DMS79 treated with DMSO at 0.1 percent for 48 hours (cell line): ENCODE data around the gene GPR63.

Experiments used
- DNase-seq: peaks from one replicate; lab custom pipeline; 2025; lab: John Stamatoyannopoulos, UW

GPR63 gene, protein sequence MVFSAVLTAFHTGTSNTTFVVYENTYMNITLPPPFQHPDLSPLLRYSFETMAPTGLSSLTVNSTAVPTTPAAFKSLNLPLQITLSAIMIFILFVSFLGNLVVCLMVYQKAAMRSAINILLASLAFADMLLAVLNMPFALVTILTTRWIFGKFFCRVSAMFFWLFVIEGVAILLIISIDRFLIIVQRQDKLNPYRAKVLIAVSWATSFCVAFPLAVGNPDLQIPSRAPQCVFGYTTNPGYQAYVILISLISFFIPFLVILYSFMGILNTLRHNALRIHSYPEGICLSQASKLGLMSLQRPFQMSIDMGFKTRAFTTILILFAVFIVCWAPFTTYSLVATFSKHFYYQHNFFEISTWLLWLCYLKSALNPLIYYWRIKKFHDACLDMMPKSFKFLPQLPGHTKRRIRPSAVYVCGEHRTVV

DNA sequence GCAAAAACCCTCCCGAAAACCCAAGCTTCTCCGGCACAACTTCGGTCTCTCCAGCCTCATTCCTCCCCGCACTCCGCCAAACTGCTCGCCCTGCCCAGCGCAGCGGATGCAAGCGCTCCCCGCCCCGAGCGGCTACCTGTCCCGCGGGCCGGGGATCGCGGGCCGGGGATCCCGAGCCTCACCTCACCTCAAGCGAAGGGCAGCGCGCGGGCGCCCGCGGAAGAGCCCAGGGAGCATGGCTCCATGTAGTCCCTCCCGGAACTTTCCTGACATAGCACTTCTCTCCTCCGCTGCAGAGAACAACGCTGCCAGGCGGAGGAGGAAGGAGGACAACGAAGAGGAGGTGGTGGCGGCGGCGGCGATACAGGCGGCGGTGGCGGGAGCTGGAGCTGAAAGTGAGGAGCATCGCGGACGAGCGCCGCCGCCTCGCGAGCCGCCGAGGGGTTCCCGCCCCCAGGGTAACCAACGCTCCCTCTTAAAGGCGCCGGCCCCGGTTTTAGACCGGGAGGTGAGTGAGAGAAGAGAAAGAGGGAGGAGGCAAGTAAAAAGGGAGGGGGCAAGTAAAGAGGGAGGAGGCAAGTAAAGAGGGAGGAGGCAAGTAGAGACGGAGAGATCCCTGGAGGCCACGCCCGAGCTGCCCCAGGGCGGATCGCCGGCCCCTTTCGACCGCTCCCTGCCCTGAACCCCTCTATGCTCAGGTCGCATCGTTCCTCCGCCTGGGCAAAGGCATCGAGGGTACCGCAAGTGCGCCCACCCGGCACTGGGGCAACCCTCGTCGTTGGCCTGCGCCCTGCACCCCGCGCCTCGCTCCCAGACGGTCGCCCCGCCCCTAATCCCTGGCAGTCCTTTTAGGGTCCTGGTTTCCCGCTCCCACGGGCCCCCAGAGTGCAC lies at the start of gene GPR63:
Gene GPR63 (minus strand): TSS at position 397 of the 891 bp plus-strand sequence. CDS start 37,746 bp downstream, outside the sequence.
- peak; percentile 36 for DNase-seq

DNA sequence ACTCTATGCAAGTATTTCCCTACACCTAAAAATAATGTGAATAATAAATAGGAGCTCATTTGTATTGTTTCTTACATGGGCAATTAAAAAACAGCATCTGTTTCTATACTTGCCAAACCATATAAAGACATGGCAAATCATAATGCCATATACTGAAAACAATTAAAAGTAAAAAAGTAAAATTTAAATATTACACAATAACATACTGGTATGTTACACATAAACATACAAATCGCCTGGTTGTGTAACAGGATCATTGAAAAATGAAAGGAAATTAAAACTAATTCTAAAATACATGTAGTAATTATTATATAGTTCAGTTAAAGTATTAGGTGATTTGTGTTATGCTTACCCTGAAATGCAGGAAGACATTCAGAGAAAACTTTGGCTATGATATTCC lies 49.2 kb upstream of the GPR63 start:
- no peak for DNase-seq

DNA sequence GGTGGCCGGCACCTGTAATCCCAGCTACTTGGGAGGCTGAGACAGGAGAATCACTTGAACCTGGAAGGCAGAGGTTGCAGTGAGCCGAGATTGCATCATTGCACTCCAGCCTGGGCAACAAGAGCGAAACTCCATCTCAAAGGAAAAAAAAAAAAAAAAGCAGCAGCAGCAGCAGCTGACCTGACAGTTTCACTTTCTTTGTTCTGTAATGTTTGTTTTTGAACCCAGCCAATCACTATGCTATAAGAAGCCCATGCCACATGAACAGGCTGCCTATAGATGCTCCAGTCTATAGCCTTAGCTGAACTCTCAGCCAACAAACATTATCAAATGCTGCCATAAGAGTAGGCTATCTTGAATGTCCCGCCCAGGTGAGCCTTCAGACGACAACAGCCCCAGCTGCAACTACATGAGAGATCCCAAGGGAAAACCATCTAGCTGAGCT lies 47.9 kb upstream of the GPR63 start:
- peak; percentile 8 for DNase-seq

DNA sequence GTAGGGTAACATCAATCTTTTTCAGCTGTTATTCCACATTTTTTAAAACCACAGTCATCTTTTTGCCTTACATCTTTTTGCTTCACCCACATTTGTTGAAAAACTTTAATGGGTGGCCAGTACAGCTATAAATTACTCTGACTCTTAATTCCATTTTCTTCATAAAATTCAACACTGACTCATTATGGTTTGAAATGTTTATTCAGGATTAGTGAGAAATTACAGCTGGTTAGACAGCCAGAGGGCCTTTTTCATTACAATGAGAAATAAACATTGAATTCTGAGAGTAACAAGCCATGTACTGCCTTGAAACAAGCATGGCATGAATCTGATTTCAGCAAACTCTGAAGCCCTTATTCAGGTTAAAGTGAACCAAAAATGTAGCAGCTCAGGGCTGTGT lies 40.9 kb upstream of the GPR63 start:
- DNase-seq, result no peak

DNA sequence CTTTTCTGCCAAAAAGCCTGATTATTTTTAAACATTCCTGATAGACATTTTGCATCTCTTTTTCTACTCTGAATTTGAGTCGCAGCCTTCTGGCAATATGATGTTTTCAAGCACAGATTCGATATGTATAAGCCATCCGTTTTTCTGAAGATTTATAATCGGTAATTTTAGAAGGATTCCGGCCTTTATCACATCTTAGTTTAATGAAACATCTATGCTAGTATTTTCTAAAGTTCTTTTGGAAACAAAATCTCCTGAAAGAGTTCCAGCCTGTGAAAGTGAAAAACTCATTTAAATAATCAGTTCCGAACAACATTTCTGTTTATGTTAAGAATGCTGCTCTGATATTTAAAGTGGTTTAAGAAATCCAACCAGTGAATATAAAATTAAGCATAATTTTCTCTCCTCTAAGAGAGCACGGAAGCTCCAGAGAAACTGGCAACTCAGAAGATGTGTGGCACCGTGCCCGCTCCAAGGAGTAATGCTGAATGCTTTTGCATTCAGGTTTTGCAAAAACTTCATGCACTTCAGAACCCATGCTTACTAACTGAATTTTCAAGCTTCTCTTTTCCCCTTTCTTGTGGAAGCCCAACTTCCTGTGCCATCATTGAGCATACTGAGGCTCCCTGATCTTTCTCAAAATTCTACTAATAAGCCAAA lies 39.7 kb upstream of the GPR63 start:
- no peak for DNase-seq

DNA sequence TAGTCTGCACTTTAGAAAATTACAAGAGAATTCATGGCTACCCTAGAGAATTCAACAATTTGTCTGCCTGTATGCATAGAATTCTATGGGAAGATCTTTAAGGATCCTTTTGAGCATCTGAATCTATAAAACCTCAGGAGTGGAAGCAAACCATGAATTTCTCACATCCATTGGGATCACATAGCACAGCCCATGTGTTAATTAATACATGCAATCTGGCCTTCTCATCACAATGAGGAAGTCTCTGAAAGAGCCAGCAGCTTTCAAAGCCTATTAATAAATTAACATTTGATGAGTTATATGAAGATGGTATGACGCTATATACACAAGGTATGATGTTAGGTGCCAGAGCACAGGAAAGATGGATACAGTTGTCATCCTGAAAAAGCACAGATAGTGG lies 35.7 kb upstream of the GPR63 start:
- no peak for DNase-seq

DNA sequence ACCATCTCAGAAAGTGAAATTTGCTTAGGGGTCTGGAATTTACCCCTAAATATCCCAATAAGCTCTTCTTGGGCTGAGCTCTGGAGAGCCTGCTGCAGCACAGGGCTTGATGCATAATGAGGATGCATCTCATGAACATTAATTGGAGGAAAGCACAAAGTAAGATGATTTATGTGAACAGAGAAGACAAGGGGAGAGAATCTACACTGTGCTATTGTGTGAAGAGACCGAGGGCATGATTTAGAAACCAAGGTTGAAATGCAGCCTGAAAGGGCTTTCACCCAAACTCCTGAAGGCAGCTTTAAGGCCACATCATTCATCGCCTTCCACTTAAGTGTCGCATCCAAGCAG lies 27.8 kb upstream of the GPR63 start:
- no peak for DNase-seq

DNA sequence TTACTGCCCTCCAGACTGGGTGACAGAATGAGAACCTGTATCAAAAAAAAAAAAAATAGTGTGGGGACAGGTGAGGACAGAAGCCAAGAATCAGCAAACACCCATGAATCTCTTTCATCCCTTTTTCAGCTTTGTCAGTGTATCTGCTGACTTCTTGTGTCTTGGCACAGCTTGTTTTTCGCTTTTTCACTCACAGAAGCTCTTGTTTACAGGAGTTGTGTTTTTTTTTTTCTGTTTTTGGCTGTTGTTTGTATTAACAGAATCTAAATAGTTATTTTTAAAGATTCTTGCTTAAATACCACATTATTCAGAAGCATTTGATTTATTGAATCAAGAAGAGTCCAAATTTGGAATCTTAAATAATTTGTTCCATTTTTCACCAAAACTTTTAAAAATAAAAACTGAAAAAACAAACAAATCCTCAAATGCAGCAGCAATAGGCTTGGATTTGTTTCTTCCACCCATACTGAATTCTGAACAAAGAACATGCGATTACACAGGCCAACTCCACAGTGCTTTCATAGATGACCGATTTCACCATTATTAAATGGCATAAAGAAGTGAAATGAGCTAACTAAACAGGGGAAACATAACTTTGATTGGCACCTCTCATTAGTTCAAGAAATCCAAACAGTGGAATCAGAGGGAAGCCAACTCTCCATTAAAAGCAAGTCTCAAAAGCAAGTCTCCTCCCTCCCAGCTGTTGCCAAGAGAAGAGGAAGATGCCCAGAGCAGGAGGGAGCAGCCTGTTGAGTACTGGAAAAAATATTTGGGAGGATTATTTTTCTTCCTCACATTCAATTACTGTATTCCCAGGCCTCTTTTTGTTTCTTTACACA lies 27.2 kb upstream of the GPR63 start:
- no peak for DNase-seq

DNA sequence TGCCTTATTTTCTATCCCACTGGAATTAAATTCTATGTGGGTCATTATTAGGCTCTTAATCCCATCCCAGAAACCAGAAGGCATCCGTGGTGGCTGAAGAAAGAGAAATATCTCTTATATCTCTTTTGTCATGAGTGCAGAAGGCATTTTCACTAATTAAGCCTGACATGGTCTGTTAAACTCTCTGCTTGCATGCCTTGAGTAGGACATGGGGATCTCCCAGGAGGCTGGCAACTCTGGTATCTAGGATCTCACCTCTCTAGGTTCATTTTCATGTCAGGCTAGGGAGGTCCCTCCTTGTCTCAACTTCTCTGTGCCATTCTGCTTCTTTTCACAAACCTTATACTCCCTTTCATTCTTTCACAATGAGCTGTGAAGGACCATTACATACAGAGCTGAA lies 25.3 kb upstream of the GPR63 start:
- DNase-seq, result no peak

DNA sequence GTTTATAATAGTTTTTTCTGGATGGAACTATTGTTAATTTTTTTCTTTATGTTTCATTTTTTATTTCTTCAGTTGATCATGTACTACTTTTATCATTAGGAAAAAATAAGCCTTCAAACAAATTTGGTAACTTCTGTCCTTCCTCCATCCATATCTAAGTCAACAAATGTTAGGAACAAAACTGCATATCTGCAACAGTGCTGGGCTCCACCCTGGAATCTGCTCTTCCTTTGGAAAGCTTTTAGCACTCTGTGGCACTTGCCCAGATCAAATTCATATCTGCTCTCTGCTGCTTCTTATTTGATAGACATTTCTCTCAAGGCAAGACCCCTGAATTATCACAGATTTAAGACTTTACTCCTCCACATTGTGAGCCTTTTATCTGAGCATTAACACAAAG lies 24.3 kb upstream of the GPR63 start:
- no peak for DNase-seq

DNA sequence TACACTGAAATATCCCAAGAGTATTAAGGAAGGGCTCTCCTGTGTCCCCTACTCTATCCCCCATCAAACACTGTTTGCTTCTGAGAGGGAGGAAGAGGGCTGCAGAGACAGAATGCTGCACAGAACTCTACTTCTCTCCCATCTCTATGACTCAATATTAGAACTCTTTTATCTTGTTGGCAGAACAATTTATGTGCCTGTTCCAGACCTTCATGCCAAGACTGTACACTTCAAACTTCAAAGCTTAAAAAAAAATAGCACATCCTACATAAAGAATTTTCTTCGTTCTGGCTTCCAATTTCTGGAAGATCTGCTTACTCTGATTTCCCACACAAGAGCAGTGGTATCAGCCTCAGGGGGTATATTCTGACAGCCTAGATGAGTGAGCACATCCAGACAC lies 19.6 kb upstream of the GPR63 start:
- no peak for DNase-seq

DNA sequence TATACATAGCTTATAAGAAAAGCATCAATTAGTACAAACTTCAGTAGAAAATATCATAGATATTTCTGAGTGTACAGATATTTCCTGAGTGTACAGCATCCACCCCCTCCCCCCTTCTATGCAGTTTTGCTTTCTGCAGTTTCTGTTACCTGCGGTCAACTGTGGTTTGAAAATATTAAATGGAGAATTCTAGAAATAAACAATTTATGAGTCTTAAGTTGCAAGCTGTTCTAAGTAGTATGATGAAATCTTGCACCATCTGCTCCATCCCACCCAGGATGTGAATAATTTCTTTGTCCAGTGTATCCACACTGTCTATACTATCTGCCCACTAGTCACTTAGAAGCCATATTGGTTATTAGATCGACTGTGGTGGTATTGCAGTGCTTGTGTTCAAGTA lies 15.8 kb upstream of the GPR63 start:
- DNase-seq, result no peak

DNA sequence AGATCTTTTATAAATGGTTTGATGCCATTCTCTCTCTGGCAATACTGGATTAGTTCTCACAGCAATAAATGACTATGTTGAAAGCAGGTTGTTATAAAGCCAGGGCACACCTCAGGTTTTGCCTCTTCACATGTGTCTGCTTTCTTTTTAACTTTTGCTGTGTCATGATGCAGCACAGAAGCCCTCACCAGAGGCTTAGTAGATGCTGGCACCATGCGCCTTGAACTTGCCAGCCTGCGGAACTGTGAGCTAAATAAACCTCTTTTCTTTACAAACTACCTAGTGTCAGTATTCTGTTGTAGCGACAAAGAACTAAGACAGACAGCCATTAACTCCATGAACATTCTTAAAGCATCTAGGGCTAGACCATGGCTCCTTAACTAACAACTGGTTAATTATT lies 15.3 kb upstream of the GPR63 start:
- DNase-seq, result no peak

DNA sequence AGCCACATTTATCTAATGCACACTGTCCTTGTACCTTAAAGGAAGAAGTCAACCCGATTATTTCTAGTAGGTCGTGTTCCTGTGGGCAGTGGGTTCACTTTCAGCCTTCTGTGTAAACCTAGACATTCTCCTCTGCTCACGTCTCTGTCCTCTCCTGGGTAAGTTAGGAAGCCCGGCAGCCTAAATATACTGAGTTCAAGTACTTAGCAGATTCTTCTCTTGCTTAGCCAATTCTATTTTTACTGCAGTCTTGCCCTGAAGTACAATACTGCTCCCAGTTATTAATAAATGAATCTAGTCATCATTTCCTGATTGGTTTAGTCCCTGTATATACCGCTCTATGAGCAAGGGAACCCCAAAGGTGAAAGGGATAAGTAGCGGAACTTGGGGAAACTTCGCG lies 14.6 kb upstream of the GPR63 start:
- DNase-seq, result no peak

DNA sequence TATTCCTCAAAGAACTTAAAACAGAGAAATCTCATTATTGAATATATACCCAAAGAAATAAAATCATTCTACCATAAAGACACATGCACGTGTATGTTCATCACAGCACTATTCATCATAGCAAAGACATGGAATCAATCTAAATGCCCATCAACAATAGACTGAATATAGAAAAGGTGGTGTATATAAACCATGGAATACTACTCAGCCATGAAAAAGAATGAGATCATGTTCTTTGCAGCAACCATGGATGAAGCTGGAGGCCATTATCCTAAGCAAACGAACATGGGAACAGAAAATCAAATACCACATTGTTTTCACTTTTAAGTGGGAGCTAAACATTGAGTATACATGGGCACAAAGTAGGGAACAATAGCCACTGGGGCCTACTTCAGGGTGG lies 12.3 kb upstream of the GPR63 start:
- no peak for DNase-seq

DNA sequence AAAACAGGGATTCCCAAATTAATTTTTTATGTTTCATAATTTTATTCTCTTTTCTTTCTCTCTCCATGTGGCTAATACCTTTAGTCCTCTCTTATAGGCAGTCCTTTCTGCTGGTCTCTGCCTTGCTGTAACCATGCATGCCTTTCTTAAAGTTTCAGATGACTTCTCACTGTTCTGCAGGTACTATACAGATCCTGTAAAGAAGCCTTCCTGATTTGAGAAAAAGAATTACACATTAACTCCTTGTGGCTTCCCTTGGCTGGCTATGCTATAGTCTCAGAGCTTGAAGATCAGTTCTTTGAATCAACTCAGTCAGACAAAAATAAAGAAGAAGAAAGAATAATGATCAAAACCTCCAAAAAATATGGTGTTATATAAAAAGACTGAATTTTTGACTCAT lies 7.3 kb upstream of the GPR63 start:
- DNase-seq, result no peak

DNA sequence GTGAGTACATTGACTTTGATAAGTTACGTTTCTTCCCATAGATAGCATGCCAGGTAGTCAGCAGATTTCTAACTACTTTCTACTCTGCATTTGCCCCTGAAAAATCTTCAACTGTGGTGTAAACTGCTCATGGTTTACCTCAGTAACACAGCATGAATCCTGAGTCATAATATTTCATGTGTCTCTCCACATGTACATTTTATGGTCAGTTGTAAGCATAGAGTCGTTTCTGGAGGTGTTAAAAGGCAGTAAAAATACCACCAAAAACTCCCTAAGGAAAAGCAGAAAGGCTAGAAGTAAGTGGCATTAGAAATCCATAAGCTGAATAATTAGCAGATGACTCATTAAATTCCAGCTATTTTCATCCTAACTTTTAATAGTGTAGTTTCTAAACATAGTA lies 4.1 kb upstream of the GPR63 start:
- DNase-seq, result no peak

DNA sequence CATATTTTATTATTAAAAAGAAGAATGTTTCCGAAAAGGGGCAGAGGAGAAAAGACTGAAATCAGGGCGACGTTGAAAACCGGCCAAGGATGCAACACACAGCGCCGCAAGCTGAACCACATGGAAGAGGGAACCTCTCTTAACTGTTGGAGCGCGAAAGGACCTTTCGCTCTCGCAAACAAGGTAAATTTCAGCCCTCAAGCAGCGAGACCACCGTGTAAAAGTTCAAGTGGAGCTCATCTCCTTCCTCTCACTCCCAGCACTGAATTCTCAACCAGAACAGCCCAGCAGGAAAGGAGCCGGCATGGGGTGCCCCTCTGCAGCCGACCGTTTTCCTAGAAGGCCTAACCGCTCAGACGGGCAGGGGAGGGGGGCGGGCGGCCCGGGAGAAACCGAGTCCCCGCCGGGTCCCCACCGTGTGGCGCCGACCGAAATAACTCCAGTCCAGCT lies 621 bp downstream of the GPR63 start:
- DNase-seq, result peak; percentile 12

DNA sequence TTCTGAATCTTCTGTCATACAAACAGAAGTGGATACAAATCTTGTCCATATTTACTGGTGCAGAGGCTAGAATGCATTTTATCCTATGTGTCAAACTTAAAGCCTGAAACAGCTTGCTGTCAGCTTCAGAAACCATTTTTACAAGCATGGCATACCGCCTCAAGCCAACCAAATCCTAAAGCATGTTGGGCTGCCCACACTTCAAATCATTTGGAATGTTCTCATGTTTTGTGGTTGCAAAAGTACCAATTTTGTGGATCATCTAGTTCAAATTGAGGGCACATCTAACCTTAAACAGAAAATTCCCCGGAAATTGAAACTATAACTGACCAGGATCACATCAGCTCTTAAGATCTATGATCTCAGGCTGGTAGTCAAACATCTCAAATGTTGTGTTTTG lies 3.2 kb downstream of the GPR63 start:
- no peak for DNase-seq

DNA sequence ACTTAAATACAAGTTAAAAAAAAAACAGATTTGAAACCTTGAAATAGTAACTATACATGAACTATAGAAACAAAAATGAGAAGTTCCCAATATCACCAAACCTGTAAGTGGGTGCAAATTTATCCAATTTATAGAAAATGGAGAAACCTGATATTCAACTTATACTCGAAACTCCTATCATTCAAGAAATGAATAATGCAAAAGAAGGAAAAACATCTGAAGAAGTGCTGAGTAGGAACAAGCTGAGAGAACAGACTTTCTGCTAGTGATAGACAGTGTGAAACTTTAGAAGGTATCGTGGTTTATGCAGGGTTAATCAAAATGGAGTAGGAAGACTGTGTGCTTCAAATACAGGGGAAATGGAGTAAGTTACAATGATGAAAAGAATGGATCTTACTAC lies 4.5 kb downstream of the GPR63 start:
- DNase-seq, result no peak

DNA sequence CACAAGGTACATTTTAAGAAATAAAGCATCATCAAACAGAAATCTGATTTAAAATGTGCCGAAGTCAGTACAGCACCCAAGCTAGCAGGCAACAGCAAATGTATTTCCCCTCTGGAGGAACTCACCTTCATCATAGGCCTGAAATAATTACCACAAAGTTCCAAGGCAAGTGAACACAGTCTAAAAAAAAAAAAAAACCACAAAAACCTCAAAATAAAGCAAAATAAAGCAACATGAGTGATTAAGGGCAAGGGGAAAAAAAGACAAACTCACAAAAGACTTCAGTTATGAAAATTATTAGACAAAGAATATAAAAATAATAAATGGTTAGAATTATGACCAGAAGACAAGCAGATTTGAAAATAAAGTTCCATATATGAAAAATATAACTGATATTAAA lies 10.4 kb downstream of the GPR63 start:
- DNase-seq, result no peak

DNA sequence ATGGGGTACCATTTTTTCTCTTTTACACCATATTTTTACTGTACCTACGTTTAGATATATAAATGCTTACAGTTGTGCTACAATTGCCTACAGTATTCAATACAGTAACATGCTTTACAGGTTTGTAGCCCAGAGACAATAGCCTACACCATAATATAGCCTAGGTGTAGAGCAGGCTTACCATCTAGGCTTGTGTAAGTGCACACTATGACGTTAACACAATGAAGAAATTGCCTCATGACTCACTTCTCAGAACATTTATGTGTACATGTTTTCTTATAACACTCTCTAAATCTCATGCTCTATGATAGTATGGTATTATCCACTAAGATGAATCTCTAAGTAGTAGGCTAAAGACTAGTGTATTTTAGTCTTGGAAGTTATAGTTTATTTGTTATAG lies 13.5 kb downstream of the GPR63 start:
- no peak for DNase-seq
